Astrocyte of the cerebellum (primary cell): ENCODE results near the gene F8.

Source experiments
- DNase-seq: peaks from one replicate; pipeline ENCODE4 v3.0.0-alpha.2; 2011; ENCODE audit warnings: low read depth
- H3K4me3 ChIP-seq: 2 replicates; pipeline ENCODE4 v1.5.1; 2011; ENCODE audit warnings: mild to moderate bottlenecking, low read depth, low read length, moderate library complexity
- in situ Hi-C: cut with HindIII; loops from 2 replicates; pipeline ENCODE4 v1.10.0; 2017; ENCODE audit warnings: low sequenced_read_pairs
- TF ChIP-seq, protein P1 (sequence below): IDR thresholded peaks from 2 replicates; pipeline ENCODE4 v1.5.1; 2012; ENCODE audit warnings: low read length, low read depth, moderate library complexity, mild to moderate bottlenecking; ENCODE audit errors: missing control alignments

Gene F8

DNA sequence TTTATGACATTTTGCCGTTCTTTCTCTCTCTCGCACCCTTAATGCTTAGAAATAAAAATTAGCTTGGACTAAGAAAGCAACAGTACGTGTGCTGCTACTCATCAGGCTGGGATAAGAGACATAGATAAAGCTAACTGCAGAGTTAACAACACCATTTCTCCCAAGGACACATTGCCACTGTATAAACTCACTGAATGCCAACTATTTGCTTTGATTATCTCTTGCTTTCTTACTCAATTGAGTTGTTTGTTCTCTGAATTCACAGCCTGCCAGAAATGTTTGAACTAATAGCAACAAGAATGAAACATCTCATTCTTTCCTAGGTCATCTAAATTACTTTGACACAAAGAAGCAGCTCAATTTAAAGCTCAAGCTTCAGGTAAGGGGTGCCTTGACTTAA, 34.6 kb downstream of the F8 start:
- TF ChIP-seq, protein P1, sequence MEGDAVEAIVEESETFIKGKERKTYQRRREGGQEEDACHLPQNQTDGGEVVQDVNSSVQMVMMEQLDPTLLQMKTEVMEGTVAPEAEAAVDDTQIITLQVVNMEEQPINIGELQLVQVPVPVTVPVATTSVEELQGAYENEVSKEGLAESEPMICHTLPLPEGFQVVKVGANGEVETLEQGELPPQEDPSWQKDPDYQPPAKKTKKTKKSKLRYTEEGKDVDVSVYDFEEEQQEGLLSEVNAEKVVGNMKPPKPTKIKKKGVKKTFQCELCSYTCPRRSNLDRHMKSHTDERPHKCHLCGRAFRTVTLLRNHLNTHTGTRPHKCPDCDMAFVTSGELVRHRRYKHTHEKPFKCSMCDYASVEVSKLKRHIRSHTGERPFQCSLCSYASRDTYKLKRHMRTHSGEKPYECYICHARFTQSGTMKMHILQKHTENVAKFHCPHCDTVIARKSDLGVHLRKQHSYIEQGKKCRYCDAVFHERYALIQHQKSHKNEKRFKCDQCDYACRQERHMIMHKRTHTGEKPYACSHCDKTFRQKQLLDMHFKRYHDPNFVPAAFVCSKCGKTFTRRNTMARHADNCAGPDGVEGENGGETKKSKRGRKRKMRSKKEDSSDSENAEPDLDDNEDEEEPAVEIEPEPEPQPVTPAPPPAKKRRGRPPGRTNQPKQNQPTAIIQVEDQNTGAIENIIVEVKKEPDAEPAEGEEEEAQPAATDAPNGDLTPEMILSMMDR = no peak
- H3K4me3 ChIP-seq = no peak overlapping the region
- no peak for DNase-seq
- in situ Hi-C loops = no loop called here

DNA sequence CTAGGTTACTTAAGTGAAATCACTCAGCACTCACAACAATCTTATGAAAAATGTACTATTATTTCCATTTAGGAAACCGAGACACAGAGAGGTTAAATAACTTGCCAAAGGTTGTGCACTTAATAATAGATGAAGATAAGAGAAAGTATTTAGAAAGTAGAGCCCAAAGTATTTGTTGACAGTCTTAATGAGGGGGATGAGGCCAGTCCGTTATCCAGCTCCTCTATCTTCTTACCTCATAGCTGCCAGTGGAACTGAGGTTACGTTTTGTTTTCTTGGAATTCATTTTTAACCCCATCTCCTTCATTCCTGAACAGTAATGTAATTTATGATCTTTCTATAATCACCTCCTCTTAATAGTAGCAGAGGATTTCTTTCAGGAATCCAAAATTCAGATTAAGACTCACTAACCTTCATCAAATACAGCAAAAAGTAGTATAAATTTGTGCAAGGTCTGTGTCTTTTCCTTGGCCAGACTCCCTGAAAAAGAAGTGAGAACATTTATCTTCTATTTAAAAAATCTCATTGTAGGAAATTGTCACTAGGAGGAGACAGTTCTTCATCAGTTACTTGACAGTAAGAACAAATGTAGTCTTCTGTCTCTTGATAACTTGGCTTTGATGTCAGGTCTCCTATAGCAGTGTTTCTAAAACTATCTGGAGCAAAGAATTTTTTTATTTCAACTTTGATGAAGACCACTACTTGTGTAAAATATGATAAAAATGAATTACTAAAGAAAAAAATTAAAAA, 35.5 kb downstream of the F8 start:
- H3K4me3 ChIP-seq = no peak overlapping the region
- TF ChIP-seq, protein P1 = no peak
- DNase-seq = no peak
- in situ Hi-C loops = no loop called here

DNA sequence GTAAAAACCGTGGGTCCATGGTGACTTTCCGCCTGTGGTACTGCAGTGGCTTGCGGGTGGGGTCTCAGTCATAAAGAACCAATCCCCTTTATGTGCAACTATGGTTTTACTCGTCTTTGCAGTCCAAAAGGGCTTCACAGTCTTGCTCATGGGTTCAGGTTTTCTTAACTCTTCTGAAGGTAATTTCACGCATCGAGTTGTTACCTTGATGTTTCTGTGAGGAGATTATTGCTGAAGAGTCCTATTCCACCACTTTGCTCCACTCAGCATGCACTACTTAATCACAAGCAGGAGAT, 41.5 kb downstream of the F8 start:
- no peak for DNase-seq
- H3K4me3 ChIP-seq = no peak overlapping the region
- TF ChIP-seq, protein P1 = no peak
- in situ Hi-C loops = no loop called here

DNA sequence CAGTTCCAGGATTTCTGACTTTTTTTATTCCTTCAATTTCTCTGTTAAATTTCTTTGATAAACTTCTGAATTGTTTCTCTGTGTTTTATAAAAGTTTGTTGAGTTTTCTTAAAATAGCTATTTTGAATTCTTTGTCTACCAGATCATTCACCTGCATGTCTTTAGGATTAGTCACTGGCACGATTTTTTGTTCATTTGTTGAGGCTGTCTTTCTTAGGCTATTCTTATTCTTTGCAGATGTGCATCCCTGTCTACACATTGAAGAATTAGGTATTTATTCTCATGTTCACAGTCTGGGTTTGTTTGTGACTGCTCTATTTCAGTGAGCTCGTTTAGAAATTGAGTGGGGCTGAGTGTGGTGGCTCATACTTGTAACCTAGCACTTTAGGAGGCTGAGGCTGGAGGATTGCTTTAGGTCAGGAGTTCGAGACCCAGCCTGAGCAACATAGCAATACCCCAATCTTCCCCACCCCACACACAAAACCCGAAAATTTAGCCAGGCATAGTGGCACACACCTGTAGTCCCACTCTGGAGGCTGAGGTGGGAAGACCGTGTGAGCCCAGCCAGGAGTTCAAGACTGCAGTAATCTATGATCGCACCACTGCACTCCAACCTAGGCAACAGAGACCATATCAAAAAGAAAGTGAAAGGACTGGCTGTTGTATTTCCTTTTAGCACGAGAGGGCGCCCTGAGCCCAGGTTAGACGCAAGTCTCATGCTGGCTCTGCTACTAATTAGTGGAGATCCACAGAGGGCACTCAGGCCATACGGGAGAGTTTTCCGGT, 42.0 kb downstream of the F8 start:
- in situ Hi-C loops = no loop called here
- TF ChIP-seq, protein P1 = peak; percentile 55
- H3K4me3 ChIP-seq = peak overlapping the region; percentile 30
- peak; percentile 22 for DNase-seq

DNA sequence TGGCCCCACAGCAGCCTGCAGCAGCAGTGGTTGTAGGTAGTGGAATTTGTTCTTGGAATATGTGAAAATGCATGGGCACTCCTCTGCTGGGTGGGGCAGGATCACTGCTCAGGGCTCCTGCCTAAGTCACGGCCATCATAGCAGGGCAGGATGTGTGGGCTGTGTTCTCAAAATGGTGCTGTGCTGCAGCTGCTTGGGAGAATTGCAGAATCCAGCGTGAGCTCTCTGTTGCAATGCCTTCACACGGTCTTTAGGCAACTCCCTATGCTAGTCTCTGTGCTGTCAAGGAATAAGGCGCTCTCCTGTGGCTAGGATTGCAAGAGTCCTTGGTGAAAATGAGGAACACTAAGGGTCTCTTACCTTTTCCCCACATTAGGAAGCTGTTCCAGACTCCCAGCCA, 42.9 kb downstream of the F8 start:
- TF ChIP-seq, protein P1 = no peak
- in situ Hi-C loops = no loop called here
- H3K4me3 ChIP-seq = no peak overlapping the region
- no peak for DNase-seq

DNA sequence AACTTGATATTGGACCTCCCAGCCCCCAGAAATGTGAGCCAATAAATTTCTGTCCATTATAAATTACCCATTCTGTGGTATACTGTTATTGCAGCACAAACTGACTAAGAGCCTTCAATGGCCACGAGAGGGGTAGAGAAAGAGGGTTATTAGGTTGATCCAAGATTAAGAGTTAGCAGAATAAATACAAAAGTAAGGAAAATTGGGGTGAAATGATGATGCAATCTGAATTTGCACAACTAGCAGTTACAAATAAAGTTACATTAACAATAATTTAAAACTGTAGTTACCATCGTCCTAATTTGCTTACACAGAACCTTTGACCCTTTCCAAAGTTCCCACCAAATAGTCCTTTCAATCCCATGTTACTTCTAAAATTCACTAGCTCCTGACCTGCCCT, 54.2 kb downstream of the F8 start:
- TF ChIP-seq, protein P1 = no peak
- no peak for DNase-seq
- in situ Hi-C loops = no loop called here
- H3K4me3 ChIP-seq = no peak overlapping the region
